Stimulated activated naive CD8-positive, alpha-beta T cell treated with anti-CD3 and anti-CD28 coated beads, Interleukin-15, Interleukin-2, amounts not matched to agents 100 ng/mL and 50 ng/mL, for 24 hours (primary cell): Measurements from ENCODE around the gene TMEM247.
A peak's percentile ranks its signal among the peaks of the same experiment; 100 is the strongest.

Experiments used
- H3K27ac Mint-ChIP-seq: one replicate; pipeline ENCODE4 v1.8.0; 2021; ENCODE audit warnings: mild to moderate bottlenecking, mixed read lengths
- H3K27me3 Mint-ChIP-seq: one replicate; pipeline ENCODE4 v1.8.0; 2021; ENCODE audit warnings: mixed read lengths
- H3K36me3 Mint-ChIP-seq: one replicate; pipeline ENCODE4 v1.8.0; 2021; ENCODE audit warnings: low read depth, mixed read lengths
- H3K4me1 Mint-ChIP-seq: one replicate; pipeline ENCODE4 v1.8.0; 2021; ENCODE audit warnings: low read depth, mixed read lengths
- H3K4me3 Mint-ChIP-seq: one replicate; pipeline ENCODE4 v1.8.0; 2021; ENCODE audit warnings: mild to moderate bottlenecking, mixed read lengths
- H3K9me3 Mint-ChIP-seq: one replicate; pipeline ENCODE4 v1.8.0; 2021; ENCODE audit warnings: mixed read lengths

Gene TMEM247

GRCh38 chr2:46492301-46492700 is 12.9 kb downstream of the TMEM247 start:
- no peaks in the 10 kb centered on the region for H3K27me3 Mint-ChIP-seq
- no peak overlapping the region for H3K4me3 Mint-ChIP-seq
- H3K27ac Mint-ChIP-seq: no peak overlapping the region
- H3K36me3 Mint-ChIP-seq: no peaks in the 10 kb centered on the region
- H3K4me1 Mint-ChIP-seq: peaks cover 20% of the 10 kb centered on the region
- no peaks in the 10 kb centered on the region for H3K9me3 Mint-ChIP-seq

GRCh38 chr2:46493241-46493970 is 14.0 kb downstream of the TMEM247 start:
- H3K9me3 Mint-ChIP-seq: no peaks in the 10 kb centered on the region
- peaks cover 3% of the 10 kb centered on the region for H3K27me3 Mint-ChIP-seq
- no peaks in the 10 kb centered on the region for H3K36me3 Mint-ChIP-seq
- peaks cover 20% of the 10 kb centered on the region for H3K4me1 Mint-ChIP-seq
- no peak overlapping the region for H3K27ac Mint-ChIP-seq
- no peak overlapping the region for H3K4me3 Mint-ChIP-seq

- no peaks in the 10 kb centered on the region for H3K9me3 Mint-ChIP-seq
- H3K27me3 Mint-ChIP-seq: peaks cover 8% of the 10 kb centered on the region
- no peak overlapping the region for H3K27ac Mint-ChIP-seq
- H3K4me3 Mint-ChIP-seq: no peak overlapping the region
- H3K36me3 Mint-ChIP-seq: no peaks in the 10 kb centered on the region
- peaks cover 21% of the 10 kb centered on the region for H3K4me1 Mint-ChIP-seq
Observed at GRCh38 chr2:46493971-46494250, 14.5 kb downstream of the TMEM247 start.

GRCh38 chr2:46494596-46494995 is 15.2 kb downstream of the TMEM247 start:
- peaks cover 8% of the 10 kb centered on the region for H3K27me3 Mint-ChIP-seq
- no peaks in the 10 kb centered on the region for H3K36me3 Mint-ChIP-seq
- peaks cover 28% of the 10 kb centered on the region for H3K4me1 Mint-ChIP-seq
- H3K9me3 Mint-ChIP-seq: no peaks in the 10 kb centered on the region
- H3K27ac Mint-ChIP-seq: no peak overlapping the region
- H3K4me3 Mint-ChIP-seq: no peak overlapping the region

- Mint-ChIP-seq H3K27ac (peak overlapping the region; percentile 45), H3K36me3 (no peaks in the 10 kb centered on the region), H3K9me3 (no peaks in the 10 kb centered on the region), H3K4me3 (no peak overlapping the region), H3K27me3 (peaks cover 8% of the 10 kb centered on the region), H3K4me1 (peaks cover 32% of the 10 kb centered on the region)
Observed at GRCh38 chr2:46495231-46496030, 16.1 kb downstream of the TMEM247 start.

DNA sequence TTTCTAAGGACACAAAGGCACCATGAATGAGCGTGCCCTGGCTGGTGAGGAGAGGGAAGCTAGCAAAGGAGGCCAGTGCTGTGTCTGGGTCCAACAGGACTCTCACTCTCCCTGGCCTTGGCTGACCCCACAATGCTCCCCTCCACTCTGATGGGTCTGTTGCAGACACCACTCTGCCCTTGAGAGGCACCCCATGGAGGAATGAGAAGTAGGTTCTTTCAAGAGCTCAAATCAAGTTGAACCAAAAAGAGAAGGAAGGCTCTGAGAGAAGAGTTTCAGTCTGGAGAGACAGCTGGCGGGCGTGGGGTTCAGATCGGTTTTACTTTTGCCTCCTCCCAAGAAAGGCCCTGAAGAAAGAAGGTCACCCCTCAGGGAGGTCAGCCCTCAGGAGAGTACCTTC is 18.4 kb downstream of the TMEM247 start:
- H3K27me3 Mint-ChIP-seq: peaks cover 8% of the 10 kb centered on the region
- H3K4me1 Mint-ChIP-seq: peaks cover 29% of the 10 kb centered on the region
- H3K36me3 Mint-ChIP-seq: no peaks in the 10 kb centered on the region
- H3K4me3 Mint-ChIP-seq: no peak overlapping the region
- no peaks in the 10 kb centered on the region for H3K9me3 Mint-ChIP-seq
- H3K27ac Mint-ChIP-seq: no peak overlapping the region

DNA sequence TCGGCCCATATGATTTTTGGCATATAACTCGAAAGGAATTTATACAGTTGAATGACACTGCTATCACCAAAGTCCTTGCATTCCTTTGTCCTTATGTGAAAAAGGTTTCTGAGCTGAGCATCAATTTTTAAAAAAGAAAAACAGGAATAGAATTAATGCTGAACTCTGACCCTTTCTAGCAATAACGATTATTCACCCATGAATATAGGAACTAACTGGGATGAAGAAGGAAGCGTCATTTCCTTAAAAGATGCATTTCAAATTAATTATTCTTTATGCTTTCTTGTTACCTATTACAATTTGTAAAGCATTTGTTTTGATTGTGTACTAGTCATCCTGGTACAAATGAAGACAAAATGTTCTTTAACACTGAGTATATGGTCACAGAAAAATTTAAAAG is 19.3 kb downstream of the TMEM247 start:
- peaks cover 24% of the 10 kb centered on the region for H3K4me1 Mint-ChIP-seq
- no peaks in the 10 kb centered on the region for H3K9me3 Mint-ChIP-seq
- H3K27me3 Mint-ChIP-seq: peaks cover 8% of the 10 kb centered on the region
- H3K36me3 Mint-ChIP-seq: no peaks in the 10 kb centered on the region
- no peak overlapping the region for H3K27ac Mint-ChIP-seq
- peak overlapping the region; percentile 85 for H3K4me3 Mint-ChIP-seq

- no peak overlapping the region for H3K27ac Mint-ChIP-seq
- H3K36me3 Mint-ChIP-seq: no peaks in the 10 kb centered on the region
- peaks cover 8% of the 10 kb centered on the region for H3K27me3 Mint-ChIP-seq
- H3K4me1 Mint-ChIP-seq: peaks cover 23% of the 10 kb centered on the region
- H3K4me3 Mint-ChIP-seq: peak overlapping the region; percentile 85
- no peaks in the 10 kb centered on the region for H3K9me3 Mint-ChIP-seq
Observed at GRCh38 chr2:46499392-46499785, 20.0 kb downstream of the TMEM247 start.

- no peaks in the 10 kb centered on the region for H3K36me3 Mint-ChIP-seq
- H3K27ac Mint-ChIP-seq: no peak overlapping the region
- peaks cover 18% of the 10 kb centered on the region for H3K4me1 Mint-ChIP-seq
- peaks cover 8% of the 10 kb centered on the region for H3K27me3 Mint-ChIP-seq
- no peaks in the 10 kb centered on the region for H3K9me3 Mint-ChIP-seq
- no peak overlapping the region for H3K4me3 Mint-ChIP-seq
Observed at GRCh38 chr2:46500801-46501200, 21.4 kb downstream of the TMEM247 start.

DNA sequence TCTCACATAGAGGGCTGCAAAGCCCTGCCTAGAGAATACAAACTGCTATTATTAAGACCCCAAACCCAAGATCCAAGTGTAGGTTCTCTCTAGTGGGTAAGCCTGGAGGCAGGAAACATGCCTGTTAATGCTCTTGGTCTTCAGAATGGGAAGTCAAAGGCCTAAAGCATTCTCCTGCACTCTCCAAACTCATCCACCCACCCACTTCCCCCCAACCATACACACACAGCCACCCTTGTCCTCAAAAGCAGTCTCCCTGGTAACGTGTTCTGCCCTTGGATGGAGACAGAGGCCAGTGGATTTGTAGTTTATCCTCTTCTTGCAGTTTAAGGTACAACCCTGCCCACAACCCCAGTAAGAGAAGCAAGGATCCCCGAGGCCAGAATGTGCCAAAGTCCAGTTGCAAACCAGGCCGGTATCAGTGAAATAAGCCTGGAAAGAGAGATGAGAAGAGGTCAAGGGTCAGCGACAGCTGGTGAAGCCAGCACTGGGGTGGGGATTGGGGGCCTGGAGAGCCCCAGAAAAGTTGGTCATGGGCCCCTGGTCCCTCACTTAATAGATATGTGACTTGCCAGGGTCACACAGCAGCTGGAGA is 23.0 kb downstream of the TMEM247 start:
- Mint-ChIP-seq H3K36me3 (no peaks in the 10 kb centered on the region), H3K27ac (no peak overlapping the region), H3K4me1 (peaks cover 18% of the 10 kb centered on the region), H3K4me3 (no peak overlapping the region), H3K27me3 (peaks cover 8% of the 10 kb centered on the region), H3K9me3 (no peaks in the 10 kb centered on the region)

DNA sequence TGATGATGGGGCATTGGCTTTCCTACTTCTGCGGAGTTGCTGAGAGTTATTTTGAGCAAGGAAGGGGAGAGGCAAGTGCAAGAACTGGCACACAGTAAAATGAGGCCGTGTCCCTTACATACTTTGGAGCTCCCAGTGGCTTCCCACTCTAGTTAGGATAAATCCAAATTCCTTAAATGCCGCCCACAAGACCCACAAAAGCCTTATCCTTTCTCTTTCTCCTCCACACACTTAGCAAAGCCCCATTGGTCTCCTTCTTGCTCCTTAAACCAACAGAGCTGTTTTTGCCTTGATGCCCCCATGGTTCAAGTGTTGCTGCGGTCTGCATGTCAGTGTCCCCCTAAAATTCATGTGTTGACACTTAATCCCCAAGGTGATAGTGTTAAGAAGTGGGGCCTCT is 24.3 kb downstream of the TMEM247 start:
- Mint-ChIP-seq H3K27ac (no peak overlapping the region), H3K27me3 (peaks cover 3% of the 10 kb centered on the region), H3K4me3 (no peak overlapping the region), H3K4me1 (peaks cover 18% of the 10 kb centered on the region), H3K9me3 (no peaks in the 10 kb centered on the region), H3K36me3 (no peaks in the 10 kb centered on the region)

GRCh38 chr2:46504221-46504620 is 24.9 kb downstream of the TMEM247 start:
- H3K4me1 Mint-ChIP-seq: peaks cover 13% of the 10 kb centered on the region
- no peaks in the 10 kb centered on the region for H3K36me3 Mint-ChIP-seq
- H3K27ac Mint-ChIP-seq: no peak overlapping the region
- H3K4me3 Mint-ChIP-seq: no peak overlapping the region
- no peaks in the 10 kb centered on the region for H3K27me3 Mint-ChIP-seq
- no peaks in the 10 kb centered on the region for H3K9me3 Mint-ChIP-seq

GRCh38 chr2:46504685-46505471 is 25.5 kb downstream of the TMEM247 start:
- H3K27ac Mint-ChIP-seq: no peak overlapping the region
- H3K4me3 Mint-ChIP-seq: no peak overlapping the region
- H3K36me3 Mint-ChIP-seq: no peaks in the 10 kb centered on the region
- peaks cover 7% of the 10 kb centered on the region for H3K4me1 Mint-ChIP-seq
- no peaks in the 10 kb centered on the region for H3K9me3 Mint-ChIP-seq
- no peaks in the 10 kb centered on the region for H3K27me3 Mint-ChIP-seq

- H3K4me1 Mint-ChIP-seq: peaks cover 1% of the 10 kb centered on the region
- no peaks in the 10 kb centered on the region for H3K27me3 Mint-ChIP-seq
- H3K9me3 Mint-ChIP-seq: no peaks in the 10 kb centered on the region
- H3K4me3 Mint-ChIP-seq: no peak overlapping the region
- no peak overlapping the region for H3K27ac Mint-ChIP-seq
- H3K36me3 Mint-ChIP-seq: no peaks in the 10 kb centered on the region
Observed at GRCh38 chr2:46505472-46505783, 26.1 kb downstream of the TMEM247 start.

- Mint-ChIP-seq H3K27me3 (no peaks in the 10 kb centered on the region), H3K4me3 (no peak overlapping the region), H3K4me1 (peaks cover under 1% of the 10 kb centered on the region), H3K36me3 (no peaks in the 10 kb centered on the region), H3K27ac (no peak overlapping the region), H3K9me3 (no peaks in the 10 kb centered on the region)
Observed at GRCh38 chr2:46506131-46506706, 26.9 kb downstream of the TMEM247 start.
